8988T (cell line): ENCODE measurements around the gene PLIN1.

Experiments
- DNase-seq: peaks from one replicate; pipeline ENCODE4 v3.0.0; 2011

PLIN1 gene

GRCh38 chr15:89652131-89652530 lies 27.0 kb downstream of the PLIN1 start:
- no peak for DNase-seq

- no peak for DNase-seq
These were observed 29.5 kb downstream of the PLIN1 start for GRCh38 chr15:89649716-89650115.

- DNase-seq = no peak
These were observed 30.0 kb downstream of the PLIN1 start for GRCh38 chr15:89649013-89649625.

GRCh38 chr15:89648106-89649012 lies 30.8 kb downstream of the PLIN1 start:
- DNase-seq = no peak

- peak; percentile 95 for DNase-seq
These were observed 31.8 kb downstream of the PLIN1 start for GRCh38 chr15:89647191-89647851.

- DNase-seq = no peak
These were observed 32.6 kb downstream of the PLIN1 start for GRCh38 chr15:89646416-89647141.

- no peak for DNase-seq
These were observed 33.5 kb downstream of the PLIN1 start for GRCh38 chr15:89645680-89646079.

- DNase-seq = no peak
These were observed 37.1 kb downstream of the PLIN1 start for GRCh38 chr15:89642106-89642505.

GRCh38 chr15:89641053-89641452 lies 38.1 kb downstream of the PLIN1 start:
- DNase-seq = no peak

- DNase-seq = no peak
These were observed 38.9 kb downstream of the PLIN1 start for GRCh38 chr15:89640245-89640644.

GRCh38 chr15:89633585-89633984 lies 45.6 kb downstream of the PLIN1 start:
- DNase-seq = no peak

- DNase-seq = no peak
These were observed 46.4 kb downstream of the PLIN1 start for GRCh38 chr15:89632563-89633430.

GRCh38 chr15:89631902-89632264 lies 47.3 kb downstream of the PLIN1 start:
- no peak for DNase-seq

- DNase-seq = no peak
These were observed 47.9 kb downstream of the PLIN1 start for GRCh38 chr15:89630974-89631901.

GRCh38 chr15:89630260-89630659 lies 48.9 kb downstream of the PLIN1 start:
- DNase-seq = no peak

- no peak for DNase-seq
These were observed 49.3 kb downstream of the PLIN1 start for GRCh38 chr15:89629829-89630228.

GRCh38 chr15:89628806-89629715 lies 50.1 kb downstream of the PLIN1 start:
- DNase-seq = no peak

GRCh38 chr15:89628301-89628700 lies 50.9 kb downstream of the PLIN1 start:
- DNase-seq = no peak

- no peak for DNase-seq
These were observed 51.8 kb downstream of the PLIN1 start for GRCh38 chr15:89627256-89627970.
